PC-9 (cell line): ENCODE data around the gene ANKRD16. TPM values are rescaled to one million over a fixed set of nuclear protein-coding genes. Genes with fewer than 3 reads are reported as not detected.
"Not testable (repeated sequence)": the region's sequence is repeated elsewhere in the genome, so short reads cannot be mapped to it uniquely, and the experiment has no call there.

Experiments
- BruUV-seq: library from RNA; stranded (reverse); fragments of 400-500 nt; replicated peaks from 2 replicates; lab custom pipeline; 2021; lab: Mats Ljungman, UMichigan
- CTCF ChIA-PET: fragments of 300-600 bp; sonication (Branson Sonifier 250); formaldehyde crosslinking; loops from one replicate; lab custom pipeline; 2022; ENCODE audit warnings: antibody characterized with exemption; lab: Charles Lee
- POLR2A ChIA-PET: fragments of 300-600 bp; sonication (Branson Sonifier 250); formaldehyde crosslinking; loops from one replicate; lab custom pipeline; 2022; ENCODE audit warnings: antibody characterized with exemption; ENCODE audit not compliant: unreplicated experiment; lab: Charles Lee
- DNase-seq, 2 experiments: peaks; one replicate each; pipeline versions ENCODE4 v3.0.0 to v3.0.0-alpha.2; 2015 to 2022; ENCODE audit warnings: mixed read lengths in 1 of 2
- H2AFZ ChIP-seq: fragments of 200-600 bp; sonication (generic); 2 replicates; pipeline ENCODE4 v1.8.1; 2017; ENCODE audit warnings: antibody characterized with exemption
- H3F3A ChIP-seq: fragments of 200-600 bp; sonication (generic); 2 replicates; pipeline ENCODE4 v1.8.1; 2017; ENCODE audit warnings: antibody characterized with exemption, mild to moderate bottlenecking, low read depth; ENCODE audit not compliant: insufficient read depth
- H3K27ac ChIP-seq: fragments of 200-600 bp; sonication (generic); 2 replicates; pipeline ENCODE4 v1.6.1; 2016; ENCODE audit warnings: mixed run types
- H3K27me3 ChIP-seq: fragments of 200-600 bp; sonication (generic); 2 replicates; pipeline ENCODE4 v1.6.1; 2016; ENCODE audit warnings: low read depth, mixed run types; ENCODE audit not compliant: insufficient read depth
- H3K36me3 ChIP-seq: fragments of 200-600 bp; sonication (generic); 2 replicates; pipeline ENCODE4 v1.6.1; 2016; ENCODE audit warnings: low read depth, mixed run types
- H3K4me1 ChIP-seq: fragments of 200-600 bp; sonication (generic); replicated peaks from 2 replicates; pipeline ENCODE4 v1.6.1; 2016; ENCODE audit warnings: mixed run types; ENCODE audit not compliant: insufficient read depth
- H3K4me2 ChIP-seq: fragments of 200-600 bp; sonication (generic); 2 replicates; pipeline ENCODE4 v1.6.1; 2017; ENCODE audit warnings: mixed run types
- H3K4me3 ChIP-seq: fragments of 200-600 bp; sonication (generic); 2 replicates; pipeline ENCODE4 v1.6.1; 2016; ENCODE audit warnings: mixed run types
- H3K79me2 ChIP-seq: fragments of 200-600 bp; sonication (generic); 2 replicates; pipeline ENCODE4 v1.6.1; 2017; ENCODE audit warnings: low read depth, mixed run types
- H3K9me2 ChIP-seq: fragments of 200-600 bp; sonication (generic); 2 replicates; pipeline ENCODE4 v1.8.1; 2017; ENCODE audit warnings: mild to moderate bottlenecking; ENCODE audit not compliant: insufficient read depth
- H3K9me3 ChIP-seq: fragments of 200-600 bp; sonication (generic); 2 replicates; pipeline ENCODE4 v1.8.1; 2016; ENCODE audit warnings: low read depth; ENCODE audit not compliant: insufficient read depth
- H4K20me1 ChIP-seq: fragments of 200-600 bp; sonication (generic); 2 replicates; pipeline ENCODE4 v1.8.1; 2017; ENCODE audit not compliant: insufficient read depth
- CTCF ChIP-seq: fragments of 200-600 bp; sonication (generic); conservative IDR thresholded peaks from 2 replicates; pipeline ENCODE4 v1.6.1; 2017; ENCODE audit warnings: mixed run types, antibody characterized with exemption, mild to moderate bottlenecking, moderate library complexity
- EZH2 ChIP-seq: fragments of 200-600 bp; sonication (generic); IDR thresholded peaks from 2 replicates; pipeline ENCODE4 v1.8.0; 2017; ENCODE audit warnings: antibody characterized with exemption, low read depth
- intact Hi-C: fragments of 100-400 bp; cut with micrococcal nuclease; formaldehyde crosslinking; loops from one replicate; pipeline ENCODE4 v1.10.0; 2022; ENCODE audit not compliant: unreplicated experiment
- total RNA-seq: library from RNA; stranded (reverse); gene quantifications from 2 replicates; pipeline ENCODE4 v1.2.3, GENCODE V29; 2021

Gene ANKRD16
- total RNA-seq, 1 experiment from 2014 or later = 9.8 TPM

GRCh38 chr10:5913736-5914135 lies 24.0 kb upstream of the ANKRD16 start:
- no peak overlapping the region for H2AFZ ChIP-seq
- H3K27me3 ChIP-seq = no peaks in the 10 kb centered on the region
- CTCF ChIA-PET = no interaction called here
- POLR2A ChIA-PET = no interaction called here
- H3K9me3 ChIP-seq = no peaks in the 10 kb centered on the region
- H3K4me2 ChIP-seq = no peak overlapping the region
- no peak overlapping the region for H3K27ac ChIP-seq
- no peaks in the 10 kb centered on the region for H4K20me1 ChIP-seq
- no TSS peak for BruUV-seq
- intact Hi-C loops = no loop called here
- no peak overlapping the region for H3K4me3 ChIP-seq
- TF ChIP-seq EZH2 (no peak), CTCF (no peak)
- no peak for DNase-seq
- no peaks in the 10 kb centered on the region for H3K36me3 ChIP-seq
- no peaks in the 10 kb centered on the region for H3K4me1 ChIP-seq
- no peaks in the 10 kb centered on the region for H3K9me2 ChIP-seq
- H3F3A ChIP-seq = no peaks in the 10 kb centered on the region
- no peaks in the 10 kb centered on the region for H3K79me2 ChIP-seq

GRCh38 chr10:5911670-5912069 lies 22.0 kb upstream of the ANKRD16 start:
- POLR2A ChIA-PET = no interaction called here
- CTCF ChIA-PET = no interaction called here

GRCh38 chr10:5910323-5911100 lies 20.8 kb upstream of the ANKRD16 start:
- Histone ChIP-seq H3F3A (no peaks in the 10 kb centered on the region), H3K27me3 (no peaks in the 10 kb centered on the region), H3K4me2 (no peak overlapping the region), H3K4me1 (no peaks in the 10 kb centered on the region), H3K9me2 (no peaks in the 10 kb centered on the region), H3K79me2 (no peaks in the 10 kb centered on the region), H3K27ac (no peak overlapping the region), H3K36me3 (no peaks in the 10 kb centered on the region), H4K20me1 (no peaks in the 10 kb centered on the region), H3K9me3 (no peaks in the 10 kb centered on the region), H2AFZ (no peak overlapping the region), H3K4me3 (no peak overlapping the region)
- intact Hi-C loops = no loop called here
- ChIA-PET CTCF (no interaction called here), POLR2A (no interaction called here)
- no TSS peak for BruUV-seq
- TF ChIP-seq CTCF = no peak
- no peak for TF ChIP-seq EZH2
- no peak for DNase-seq

More at GRCh38 chr10:5911670-5912069, 22.0 kb upstream of the ANKRD16 start:
- no peak for DNase-seq
- no peak for TF ChIP-seq CTCF
- TF ChIP-seq EZH2 = no peak
- H3K9me3 ChIP-seq = no peaks in the 10 kb centered on the region
- no peaks in the 10 kb centered on the region for H3K36me3 ChIP-seq
- intact Hi-C loops = no loop called here
- no peak overlapping the region for H3K4me2 ChIP-seq
- no peaks in the 10 kb centered on the region for H4K20me1 ChIP-seq
- H3K9me2 ChIP-seq = no peaks in the 10 kb centered on the region
- H3K4me1 ChIP-seq = no peaks in the 10 kb centered on the region
- H3K4me3 ChIP-seq = no peak overlapping the region
- H3K79me2 ChIP-seq = no peaks in the 10 kb centered on the region
- no peaks in the 10 kb centered on the region for H3K27me3 ChIP-seq
- H2AFZ ChIP-seq = no peak overlapping the region
- H3K27ac ChIP-seq = no peak overlapping the region
- BruUV-seq = no TSS peak
- no peaks in the 10 kb centered on the region for H3F3A ChIP-seq

GRCh38 chr10:5908676-5909075 lies 19.0 kb upstream of the ANKRD16 start:
- H2AFZ ChIP-seq, H3K9me3 ChIP-seq, H4K20me1 ChIP-seq, H3K4me1 ChIP-seq, H3K79me2 ChIP-seq, H3K27ac ChIP-seq, H3F3A ChIP-seq, BruUV-seq, H3K9me2 ChIP-seq, H3K4me3 ChIP-seq, H3K36me3 ChIP-seq, H3K27me3 ChIP-seq, H3K4me2 ChIP-seq, intact Hi-C loops, CTCF ChIA-PET, DNase-seq: not testable (repeated sequence)
- POLR2A ChIA-PET = interaction anchor here (0.8 kb wide), 1 partner anchor 9 kb away, joined by 19 read pairs; no protein-coding TSS in a partner anchor
